Thymus (tissue), 11 donors: Measurements from ENCODE around the gene RCOR1. TPM values are rescaled to one million over a fixed set of nuclear protein-coding genes. Genes with fewer than 3 reads are reported as not detected.

Experiments
- DNase-seq, 9 donors: peaks; one replicate each; pipeline ENCODE4 v3.0.0-alpha.2; 2013; ENCODE audit warnings: low spot score in 9 of 9, low read depth in 6 of 9, missing footprints in 1 of 9
- H3K27ac ChIP-seq, 2 donors: one replicate each; pipeline ENCODE4 v1.5.1; 2013; ENCODE audit warnings: control low read depth in 1 of 2, low read depth in 1 of 2, low read length in 1 of 2, mild to moderate bottlenecking in 1 of 2, moderate library complexity in 1 of 2
- H3K27me3 ChIP-seq, 2 donors: one replicate each; pipeline ENCODE4 v1.5.1; 2013; ENCODE audit warnings: low read length in 1 of 2; ENCODE audit not compliant: control insufficient read depth in 2 of 2, insufficient read depth in 1 of 2
- H3K36me3 ChIP-seq, 2 donors: one replicate each; pipeline ENCODE4 v1.5.1; 2013; ENCODE audit warnings: low read length in 1 of 2, mild to moderate bottlenecking in 1 of 2, moderate library complexity in 1 of 2; ENCODE audit not compliant: control insufficient read depth in 2 of 2, insufficient read depth in 2 of 2
- H3K4me1 ChIP-seq, 2 donors: one replicate each; pipeline ENCODE4 v1.5.1; 2013; ENCODE audit warnings: low read length in 2 of 2; ENCODE audit not compliant: control insufficient read depth in 2 of 2, insufficient read depth in 2 of 2
- H3K4me3 ChIP-seq, 2 donors: one replicate each; pipeline ENCODE4 v1.5.1; 2013; ENCODE audit warnings: low read length in 2 of 2, control low read depth in 1 of 2, mild to moderate bottlenecking in 1 of 2
- H3K9me3 ChIP-seq, 2 donors: one replicate each; pipeline ENCODE4 v1.5.1; 2013; ENCODE audit warnings: low read length in 1 of 2, mild to moderate bottlenecking in 1 of 2; ENCODE audit not compliant: control insufficient read depth in 2 of 2, insufficient read depth in 1 of 2
- WGBS: extraction: QIAGEN DNeasy Blood & Tissue Kit; methylation state at CpG from one replicate; pipeline ENCODE4 v1.1.7; 2013; 5-methylcytosine and 5-hydroxymethylcytosine counted together
- polyA plus RNA-seq: library from polyadenylated mRNA; stranded (reverse); fragments of 200-250 nt; gene quantifications from one replicate; pipeline ENCODE4 v1.2.3, GENCODE V29; 2013
- total RNA-seq: library from RNA; stranded (reverse); fragments of 120-200 nt; gene quantifications from one replicate; pipeline ENCODE4 v1.2.4, GENCODE V29; 2013
- donor health status: healthy.

Gene RCOR1
- total and polyA plus RNA-seq, 2 donors = 9.2 to 9.7 TPM

DNA sequence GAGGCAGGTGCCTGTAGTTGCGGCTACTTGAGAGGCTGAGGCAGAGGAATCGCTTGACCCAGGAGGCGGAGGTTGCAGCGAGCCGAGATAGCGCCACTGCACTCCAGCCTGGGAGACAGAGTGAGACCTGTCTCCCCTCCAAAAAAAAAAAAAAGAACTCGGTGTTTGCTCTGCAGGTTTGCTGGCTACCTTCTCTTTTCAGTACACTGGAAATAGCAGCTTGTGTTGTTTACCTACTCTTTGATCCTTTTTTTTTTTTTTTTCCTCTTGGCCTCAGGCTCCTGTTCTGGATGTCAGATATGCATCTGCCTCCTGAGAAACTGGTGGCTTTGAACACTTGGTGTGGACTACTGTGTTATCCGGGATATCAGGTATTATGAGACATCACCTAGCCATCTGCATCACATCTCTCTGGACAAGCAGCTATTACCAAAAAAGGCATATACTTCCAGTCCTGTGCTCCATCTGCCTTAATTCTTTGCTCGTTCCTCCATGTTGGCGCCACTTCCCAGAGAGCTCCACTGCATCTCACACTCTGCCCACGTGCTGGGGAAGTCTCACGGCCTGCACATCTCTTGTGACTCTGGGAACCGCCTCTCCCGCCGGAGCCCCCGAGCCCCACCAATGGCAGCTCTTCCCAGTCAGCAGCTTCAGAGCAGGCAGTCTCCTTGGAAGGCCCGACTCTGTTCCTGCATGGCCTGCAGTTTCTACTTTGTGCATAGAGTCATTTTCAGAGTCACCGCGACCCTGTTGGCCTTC is 133.9 kb downstream of the RCOR1 start:
- Histone ChIP-seq H3K4me1 (no peaks in the 10 kb centered on the region), H3K4me3 (no peak overlapping the region), H3K27me3 (no peaks in the 10 kb centered on the region), H3K9me3 (no peaks in the 10 kb centered on the region), H3K27ac (no peak overlapping the region), H3K36me3 (peaks cover 68 to 70% of the 10 kb centered on the region in 2 donors)
- 98% methylated on average over 19 of the region's 19 CpGs for WGBS
- no peak for DNase-seq

DNA sequence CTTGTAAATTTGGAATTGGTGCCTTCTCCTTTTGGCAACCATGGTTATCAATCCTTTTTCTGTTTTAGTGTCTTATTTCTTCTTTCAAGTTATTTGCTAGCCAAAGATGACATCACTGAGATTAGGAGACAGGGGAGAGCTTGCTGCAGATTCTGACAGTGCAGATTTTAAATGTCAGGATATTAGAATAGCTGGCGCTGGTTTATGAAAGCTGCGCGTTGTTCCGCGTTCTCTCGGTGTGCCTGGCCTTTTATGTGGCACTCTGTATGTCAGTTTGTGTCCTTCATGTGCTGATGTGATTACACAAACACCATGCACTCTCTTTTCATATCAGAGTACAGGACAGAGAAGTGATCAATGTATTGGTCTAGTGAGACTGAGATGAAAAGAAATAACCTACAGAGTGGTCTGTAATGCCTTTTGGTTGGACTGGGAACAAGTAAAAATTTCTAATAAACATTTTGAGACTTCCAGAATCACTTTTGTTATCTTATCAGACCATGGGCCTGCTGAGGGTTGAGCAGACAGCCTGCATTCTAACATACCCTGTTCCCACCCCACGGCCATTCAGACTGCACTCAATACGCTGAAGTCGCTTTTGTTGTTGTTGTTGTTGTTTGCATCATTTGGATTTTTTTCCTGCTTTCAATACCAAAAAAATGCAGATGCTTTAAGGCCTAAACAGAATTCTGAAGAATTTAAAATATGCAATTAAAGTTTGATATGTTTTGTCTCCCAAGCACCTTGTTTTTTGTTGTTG is 135.1 kb downstream of the RCOR1 start:
- no peak overlapping the region for H3K27ac ChIP-seq
- no peaks in the 10 kb centered on the region for H3K9me3 ChIP-seq
- no peaks in the 10 kb centered on the region for H3K27me3 ChIP-seq
- no peak for DNase-seq
- no peaks in the 10 kb centered on the region for H3K4me1 ChIP-seq
- no peak overlapping the region for H3K4me3 ChIP-seq
- WGBS = 98% methylated on average over 9 of the region's 9 CpGs
- H3K36me3 ChIP-seq = peaks cover 58 to 64% of the 10 kb centered on the region in 2 donors

DNA sequence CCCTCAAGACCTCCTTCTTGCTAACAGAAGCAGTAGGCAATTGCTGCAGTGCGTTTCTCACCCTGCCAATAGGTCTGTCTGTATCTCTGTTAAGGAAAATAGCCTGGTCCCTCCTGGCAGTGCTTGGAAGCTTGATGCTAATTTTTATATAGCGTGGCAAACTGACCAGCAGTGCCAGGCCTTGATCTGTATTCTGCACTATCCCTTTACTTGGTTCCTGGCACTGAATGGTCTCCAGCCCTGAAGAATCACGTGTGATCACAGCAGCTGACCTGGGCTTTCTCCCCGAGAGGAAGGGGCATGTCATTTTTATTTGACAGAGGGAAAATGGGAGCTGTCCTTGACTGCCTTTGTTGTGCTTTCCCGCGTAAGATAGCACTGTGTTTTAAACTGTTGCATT is 136.1 kb downstream of the RCOR1 start:
- no peak for DNase-seq
- Histone ChIP-seq H3K4me1 (no peaks in the 10 kb centered on the region), H3K4me3 (no peak overlapping the region), H3K9me3 (no peaks in the 10 kb centered on the region), H3K27me3 (no peaks in the 10 kb centered on the region), H3K27ac (no peak overlapping the region), H3K36me3 (peaks cover 54 to 55% of the 10 kb centered on the region in 2 donors)
- WGBS = 97% methylated on average over 6 of the region's 6 CpGs

DNA sequence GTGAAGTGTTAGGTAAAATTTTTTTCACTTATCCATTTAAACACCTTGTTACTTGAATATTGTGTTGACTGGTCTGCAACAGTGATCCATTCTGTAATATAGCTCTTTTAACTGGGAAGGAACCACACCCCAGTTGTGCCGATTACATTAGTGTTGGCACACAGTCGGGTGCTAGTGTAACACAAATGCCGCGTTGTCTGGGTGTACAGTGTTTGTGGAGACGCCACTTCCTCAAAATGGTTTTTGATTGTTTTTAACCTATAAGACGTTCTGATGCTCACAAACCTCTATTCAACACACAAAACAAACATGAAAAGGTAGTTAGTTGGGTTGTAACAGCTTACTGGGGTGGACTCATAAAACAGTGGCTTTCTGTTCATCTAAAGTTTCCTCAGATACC is 136.8 kb downstream of the RCOR1 start:
- no peak overlapping the region for H3K27ac ChIP-seq
- no peaks in the 10 kb centered on the region for H3K9me3 ChIP-seq
- 94% methylated on average over 6 of the region's 6 CpGs for WGBS
- H3K27me3 ChIP-seq = no peaks in the 10 kb centered on the region
- H3K36me3 ChIP-seq = peaks cover 48 to 51% of the 10 kb centered on the region in 2 donors
- H3K4me3 ChIP-seq = no peak overlapping the region
- no peaks in the 10 kb centered on the region for H3K4me1 ChIP-seq
- no peak for DNase-seq

DNA sequence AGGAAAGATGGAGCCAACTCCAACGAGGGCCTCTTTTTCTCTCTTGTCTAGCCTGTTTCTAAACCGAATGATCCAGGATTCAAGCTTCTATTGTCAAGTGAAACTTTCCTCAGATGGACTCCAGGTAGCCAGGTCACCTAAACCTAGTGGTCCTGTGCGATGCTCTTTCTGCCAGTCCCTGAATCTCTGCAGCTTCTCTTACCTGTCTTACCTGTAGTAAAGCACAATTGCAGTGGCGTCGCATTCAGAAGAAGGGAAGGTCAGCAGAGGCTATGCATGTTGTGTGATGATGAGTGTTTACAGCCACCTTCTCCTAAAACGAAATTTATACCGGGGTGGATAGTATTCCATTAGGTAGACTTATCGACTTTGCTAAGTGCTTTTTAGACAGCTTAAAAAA is 137.4 kb downstream of the RCOR1 start:
- 98% methylated on average over 8 of the region's 8 CpGs for WGBS
- peaks cover 45 to 48% of the 10 kb centered on the region in 2 donors for H3K36me3 ChIP-seq

DNA sequence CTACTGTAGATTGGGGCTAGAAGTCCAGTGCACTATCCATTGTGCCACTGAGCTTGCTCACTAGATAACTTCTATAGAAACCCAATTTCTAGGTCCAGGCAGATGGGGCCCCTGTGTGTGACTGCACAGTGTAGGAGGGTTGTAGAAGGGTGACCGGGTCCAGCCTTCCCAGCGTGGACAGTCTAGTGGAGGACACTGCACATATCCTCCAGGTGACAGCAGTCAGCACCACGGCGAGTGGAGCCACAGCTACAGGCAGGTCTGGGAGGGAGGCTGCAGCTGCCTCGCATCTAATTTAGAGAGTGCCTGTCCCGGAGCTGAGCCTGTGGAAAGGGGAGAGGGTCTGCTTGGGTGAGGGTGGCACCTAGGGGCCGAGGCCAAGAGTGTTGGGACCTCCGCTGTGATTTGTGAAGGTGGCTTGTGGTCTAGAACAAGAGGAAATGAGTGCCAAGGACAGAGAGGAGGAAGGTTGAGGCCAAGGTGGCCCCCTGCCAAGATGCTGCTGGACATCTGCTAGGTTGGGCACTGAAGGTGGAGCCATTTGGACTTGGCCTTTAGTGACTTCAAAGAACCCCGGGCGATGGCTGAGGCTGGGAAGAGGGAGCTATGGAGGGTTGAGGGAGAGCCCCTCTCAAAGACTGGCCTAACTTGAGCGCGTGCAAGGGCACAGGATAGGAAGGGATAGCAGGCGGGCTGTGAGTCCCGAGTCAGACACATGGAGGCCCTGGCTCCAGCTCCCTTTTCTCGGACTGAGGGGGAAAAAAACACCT is 138.8 kb downstream of the RCOR1 start:
- no peaks in the 10 kb centered on the region for H3K4me1 ChIP-seq
- 98% methylated on average over 15 of the region's 15 CpGs for WGBS
- no peak overlapping the region for H3K27ac ChIP-seq
- peaks cover 33 to 38% of the 10 kb centered on the region in 2 donors for H3K36me3 ChIP-seq
- no peak overlapping the region for H3K4me3 ChIP-seq
- no peaks in the 10 kb centered on the region for H3K9me3 ChIP-seq
- H3K27me3 ChIP-seq = no peaks in the 10 kb centered on the region
- DNase-seq = no peak

More for the DNA sequence above, 137.4 kb downstream of the RCOR1 start:
- no peak overlapping the region for H3K4me3 ChIP-seq
- no peak for DNase-seq
- H3K27ac ChIP-seq = no peak overlapping the region
- no peaks in the 10 kb centered on the region for H3K27me3 ChIP-seq
- H3K4me1 ChIP-seq = no peaks in the 10 kb centered on the region
- H3K9me3 ChIP-seq = no peaks in the 10 kb centered on the region

DNA sequence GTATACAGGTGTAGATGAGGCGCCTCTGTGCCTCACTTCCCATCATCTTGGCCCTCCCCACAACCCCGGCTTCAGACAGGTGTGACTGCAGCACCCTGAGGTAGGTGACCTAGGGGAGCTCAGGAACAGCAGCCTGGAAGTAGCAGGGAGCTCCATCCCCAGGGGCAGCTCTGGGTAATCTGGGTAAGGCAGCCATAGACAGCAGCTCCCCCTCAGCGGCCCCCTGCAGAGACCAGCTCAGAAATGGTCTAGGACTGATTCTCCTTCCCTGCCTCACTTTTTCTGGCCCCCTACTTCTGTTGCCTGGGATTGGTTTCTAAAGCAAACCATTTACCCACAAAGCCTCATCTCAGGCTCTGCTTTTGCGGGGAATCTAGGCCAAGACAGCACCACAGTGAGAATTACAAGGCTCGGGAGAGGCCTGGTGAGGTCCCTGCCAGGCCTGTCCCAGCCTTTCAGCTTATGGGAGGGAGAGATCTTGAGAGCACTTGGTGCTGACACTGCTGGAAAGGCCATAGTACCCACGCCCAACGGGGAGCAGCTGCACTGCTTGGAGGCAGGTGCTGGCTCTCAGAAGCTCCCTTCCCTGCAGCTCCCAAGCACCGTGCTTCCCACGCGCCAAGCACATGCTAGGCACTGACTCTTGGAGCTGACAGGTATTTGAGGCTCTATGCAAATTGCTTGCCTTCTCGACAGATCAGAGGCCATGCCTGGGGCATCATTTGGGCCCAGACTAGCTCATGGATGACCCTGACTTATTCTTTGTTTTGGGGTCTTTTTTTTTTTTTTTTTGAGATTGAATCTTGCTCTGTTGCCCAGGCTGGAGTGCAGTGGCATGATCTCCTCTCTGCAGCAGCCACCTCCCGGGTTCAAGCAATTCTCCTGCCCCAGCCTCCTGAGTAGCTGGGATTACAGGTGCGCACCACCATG is 139.7 kb downstream of the RCOR1 start:
- H3K4me3 ChIP-seq = no peak overlapping the region
- WGBS = 97% methylated on average over 13 of the region's 13 CpGs
- H3K9me3 ChIP-seq = no peaks in the 10 kb centered on the region
- H3K36me3 ChIP-seq = peaks cover 25 to 30% of the 10 kb centered on the region in 2 donors
- H3K4me1 ChIP-seq = no peaks in the 10 kb centered on the region
- no peak for DNase-seq
- no peak overlapping the region for H3K27ac ChIP-seq
- H3K27me3 ChIP-seq = no peaks in the 10 kb centered on the region

DNA sequence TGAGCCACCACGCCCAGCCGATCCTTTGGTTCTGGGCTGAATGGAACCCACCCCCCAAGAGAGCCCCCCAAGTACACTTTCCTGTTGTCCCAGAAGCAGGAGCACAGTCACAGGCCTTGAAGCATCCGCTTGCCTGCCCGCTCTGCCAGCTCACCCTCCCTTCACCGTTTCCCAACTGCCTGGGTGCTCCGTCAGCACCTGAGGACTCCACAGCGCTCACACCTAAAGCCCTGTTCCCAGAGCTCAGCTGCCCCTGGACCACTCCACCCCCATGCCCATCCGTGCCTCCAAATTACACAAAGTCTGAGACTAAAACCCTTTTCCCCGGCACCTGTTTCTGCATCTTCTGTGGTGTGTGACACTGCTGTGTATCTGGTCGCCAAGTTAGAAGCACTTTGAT is 140.5 kb downstream of the RCOR1 start:
- Histone ChIP-seq H3K4me3 (no peak overlapping the region), H3K36me3 (peaks cover 18 to 23% of the 10 kb centered on the region in 2 donors), H3K27ac (no peak overlapping the region), H3K4me1 (no peaks in the 10 kb centered on the region), H3K9me3 (no peaks in the 10 kb centered on the region), H3K27me3 (no peaks in the 10 kb centered on the region)
- WGBS = 98% methylated on average over 10 of the region's 10 CpGs
- no peak for DNase-seq
